ENCODE results near the gene PHLDB1. TPM values are rescaled to one million over a fixed set of nuclear protein-coding genes. Genes with fewer than 3 reads are reported as not detected.
A peak's percentile ranks its signal among the peaks of the same experiment; 100 is the strongest.

Gene PHLDB1
- total and polyA plus RNA-seq, 2 donors (not counting 3 experiments of a cell fraction or from before 2014, with no cell fraction given), result 99.7 to 183 TPM

GRCh38 chr11:118618991-118619375 lies 11.6 kb downstream of the PHLDB1 start:
- dilution Hi-C loops (cut with MboI; ENCODE audit: extremely low pct_ligation_motif_present, low sequenced_read_pairs), result no loop called here

GRCh38 chr11:118619444-118620197 lies 12.2 kb downstream of the PHLDB1 start:
- Histone ChIP-seq H3K27me3 (ENCODE audit: control insufficient read depth in 2 of 2, insufficient read depth in 2 of 2, low read length in 2 of 2) (no peaks in the 10 kb centered on the region), H3K79me2 (ENCODE audit: control insufficient read depth, insufficient read depth, low read length) (peaks cover 35% of the 10 kb centered on the region), H4K20me1 (replicated peaks; ENCODE audit: control insufficient read depth, extremely low read depth, insufficient read depth, low read length) (no peaks in the 10 kb centered on the region), H3K4me1 (ENCODE audit: control insufficient read depth, extremely low read depth, insufficient read depth, low read length) (peaks cover 68% of the 10 kb centered on the region), H3K4me3 (replicated peaks in 1 of 3; ENCODE audit: insufficient read depth in 1 of 3, low read depth in 1 of 3, low read length in 3 of 3) (peak overlapping the region in 1 of 3 experiments; percentile 7), H3K9me3 (replicated peaks; ENCODE audit: control insufficient read depth, insufficient read depth, low read length) (no peaks in the 10 kb centered on the region), H3K36me3 (ENCODE audit: control insufficient read depth in 2 of 2, extremely low read depth in 1 of 2, insufficient read depth in 2 of 2, low read length in 2 of 2) (peaks cover 6 to 10% of the 10 kb centered on the region in 2 experiments), H3K9me1 (replicated peaks; ENCODE audit: control insufficient read depth, extremely low read depth, insufficient read depth, low read length) (no peaks in the 10 kb centered on the region), H3K9ac (replicated peaks; ENCODE audit: extremely low read depth, insufficient read depth, low read length) (peak overlapping the region; percentile 69), H3K27ac (ENCODE audit: insufficient read depth, low read depth, low read length) (peak overlapping the region; percentile 96), H2AFZ (ENCODE audit: low read depth, low read length) (no peak overlapping the region), H3K4me2 (ENCODE audit: insufficient read depth, low read length) (peak overlapping the region; percentile 74)
- ChIA-PET CTCF (interaction anchor here (0.7 to 8.3 kb wide), 8 partner anchors 8 to 720 kb away, joined by 3 to 138 read pairs (median 4); partner anchors contain the start of gene PHLDB1), POLR2A (interaction anchor here (0.6 to 1.2 kb wide), 3 partner anchors 11 to 292 kb away, joined by 3 to 14 read pairs (median 3); partner anchors contain the start of gene PHLDB1)
- dilution Hi-C loops (cut with MboI; ENCODE audit: extremely low pct_ligation_motif_present, low sequenced_read_pairs) (no loop called here), intact Hi-C loops (cut with micrococcal nuclease) (loop anchor here (2.0 kb wide), 1 partner anchor 13 kb away; the partner anchor contains the start of gene PHLDB1)
- TSS peak; percentile 3 for BruUV-seq (replicated peaks)
- TF ChIP-seq POLR2AphosphoS5 (IDR thresholded peaks at IDR 0.05; ENCODE audit: insufficient read depth, low read depth, low read length) (peak; percentile 73), GATA2 (IDR thresholded peaks at IDR 0.05; ENCODE audit: insufficient read depth, insufficient read length, low read depth, low read length) (peak; percentile 99), CTCF (IDR thresholded peaks at IDR 0.05; ENCODE audit: extremely low read depth in 1 of 2, insufficient read depth in 1 of 2, low read depth in 1 of 2, low read length in 2 of 2) (no peak), POLR2A (IDR thresholded peaks at IDR 0.05; ENCODE audit: low read depth, low read length) (no peak), MYC (IDR thresholded peaks at IDR 0.05; ENCODE audit: low read depth, low read length) (no peak), FOS (IDR thresholded peaks at IDR 0.05; ENCODE audit: borderline replicate concordance, insufficient read depth, low read length) (peak; percentile 96), MAX (IDR thresholded peaks at IDR 0.05; ENCODE audit: insufficient read depth, insufficient read length) (peak; percentile 65), JUN (IDR thresholded peaks at IDR 0.05; ENCODE audit: borderline replicate concordance, insufficient read depth, insufficient read length, low read depth) (peak; percentile 93), EZH2 (IDR thresholded peaks at IDR 0.05; ENCODE audit: borderline replicate concordance, low read depth, low read length, severe bottlenecking) (no peak)
- DNase-seq (ENCODE audit: low read depth, low spot score) (peak; percentile 97), FAIRE-seq (peak; percentile 99)

More at GRCh38 chr11:118618991-118619375, 11.6 kb downstream of the PHLDB1 start:
- no peaks in the 10 kb centered on the region for H3K9me3 ChIP-seq (replicated peaks; ENCODE audit: control insufficient read depth, insufficient read depth, low read length)
- peak overlapping the region; percentile 59 for H3K4me2 ChIP-seq (ENCODE audit: insufficient read depth, low read length)
- peaks cover 10 to 16% of the 10 kb centered on the region in 2 experiments for H3K36me3 ChIP-seq (ENCODE audit: control insufficient read depth in 2 of 2, extremely low read depth in 1 of 2, insufficient read depth in 2 of 2, low read length in 2 of 2)
- peak overlapping the region; percentile 69 for H3K9ac ChIP-seq (replicated peaks; ENCODE audit: extremely low read depth, insufficient read depth, low read length)
- H3K79me2 ChIP-seq (ENCODE audit: control insufficient read depth, insufficient read depth, low read length), result peaks cover 37% of the 10 kb centered on the region
- TSS peak; percentile 74 for BruUV-seq (replicated peaks)
- no peak overlapping the region for H2AFZ ChIP-seq (ENCODE audit: low read depth, low read length)
- FAIRE-seq (no peak), DNase-seq (ENCODE audit: low read depth, low spot score) (peak; percentile 61)
- H4K20me1 ChIP-seq (replicated peaks; ENCODE audit: control insufficient read depth, extremely low read depth, insufficient read depth, low read length), result no peaks in the 10 kb centered on the region
- TF ChIP-seq POLR2A (IDR thresholded peaks at IDR 0.05; ENCODE audit: low read depth, low read length), result peak; percentile 80
- TF ChIP-seq GATA2 (IDR thresholded peaks at IDR 0.05; ENCODE audit: insufficient read depth, insufficient read length, low read depth, low read length), result no peak
- CTCF ChIA-PET, result interaction anchor here (0.7 to 8.3 kb wide), 8 partner anchors 9 to 721 kb away, joined by 3 to 138 read pairs (median 4); partner anchors contain the start of gene PHLDB1
- H3K4me3 ChIP-seq (replicated peaks in 1 of 3; ENCODE audit: insufficient read depth in 1 of 3, low read depth in 1 of 3, low read length in 3 of 3), result no peak overlapping the region
- POLR2A ChIA-PET, result interaction anchor here (0.6 to 1.2 kb wide), 3 partner anchors 10 to 293 kb away, joined by 3 to 14 read pairs (median 3); partner anchors contain the start of gene PHLDB1
- H3K4me1 ChIP-seq (ENCODE audit: control insufficient read depth, extremely low read depth, insufficient read depth, low read length), result peaks cover 68% of the 10 kb centered on the region
- H3K27me3 ChIP-seq (ENCODE audit: control insufficient read depth in 2 of 2, insufficient read depth in 2 of 2, low read length in 2 of 2), result no peaks in the 10 kb centered on the region
- intact Hi-C loops (cut with micrococcal nuclease), result no loop called here
- H3K27ac ChIP-seq (ENCODE audit: insufficient read depth, low read depth, low read length), result peak overlapping the region; percentile 96
- H3K9me1 ChIP-seq (replicated peaks; ENCODE audit: control insufficient read depth, extremely low read depth, insufficient read depth, low read length), result no peaks in the 10 kb centered on the region
